HepG2 (cell line): Measurements from ENCODE around the gene RUNDC1. TPM values are rescaled to one million over a fixed set of nuclear protein-coding genes. Genes with fewer than 3 reads are reported as not detected.

Source experiments
- AGO1 ChIP-seq: fragments of 200-400 bp; formaldehyde crosslinking; IDR thresholded peaks from 2 replicates; pipeline ENCODE4 v1.6.1; 2017; ENCODE audit warnings: mild to moderate bottlenecking, low read depth, low read length, moderate library complexity; ENCODE audit not compliant: poor library complexity, severe bottlenecking
- ARNT2 ChIP-seq: sonication (generic); formaldehyde crosslinking; IDR thresholded peaks from 2 replicates; pipeline ENCODE4 v1.8.0; 2022; ENCODE audit warnings: mild to moderate bottlenecking, low read depth, missing genetic modification reagents, moderate library complexity
- CSRNP2 ChIP-seq: sonication (generic); formaldehyde crosslinking; conservative IDR thresholded peaks from 2 replicates; pipeline ENCODE4 v1.8.0; 2022; ENCODE audit warnings: low read depth, missing genetic modification reagents
- HNF1A ChIP-seq, 2 experiments: sonication (generic) in 1 of 2; formaldehyde crosslinking in 1 of 2; IDR thresholded peaks; 2 replicates each; pipeline versions ENCODE4 v1.4.0 to v1.6.1; 2016 to 2020; ENCODE audit warnings: borderline replicate concordance in 1 of 2, low read depth in 1 of 2, mild to moderate bottlenecking in 1 of 2, missing genetic modification reagents in 1 of 2
- MIXL1 ChIP-seq: IDR thresholded peaks from 2 replicates; pipeline ENCODE4 v1.6.1; 2016
- NCOA1 ChIP-seq: sonication (generic); formaldehyde crosslinking; IDR thresholded peaks from 2 replicates; pipeline ENCODE4 v1.9.0; 2021; ENCODE audit warnings: missing genetic modification reagents
- NFIB ChIP-seq: sonication (generic); formaldehyde crosslinking; IDR thresholded peaks from 2 replicates; pipeline ENCODE4 v1.9.0; 2021; ENCODE audit warnings: missing genetic modification reagents, mild to moderate bottlenecking, borderline replicate concordance
- PATZ1 ChIP-seq: sonication (generic); formaldehyde crosslinking; IDR thresholded peaks from 2 replicates; pipeline ENCODE4 v1.4.0; 2020; ENCODE audit warnings: missing genetic modification reagents
- POLR2G ChIP-seq: fragments of 200-400 bp; formaldehyde crosslinking; IDR thresholded peaks from 2 replicates; pipeline ENCODE4 v1.6.1; 2018; ENCODE audit warnings: mild to moderate bottlenecking, low read depth, low read length, moderate library complexity
- SP4 ChIP-seq: sonication (generic); formaldehyde crosslinking; IDR thresholded peaks from 2 replicates; pipeline ENCODE4 v1.8.1; 2023; ENCODE audit warnings: mild to moderate bottlenecking, missing genetic modification reagents
- SPEN ChIP-seq: sonication (generic); formaldehyde crosslinking; IDR thresholded peaks from 2 replicates; pipeline ENCODE4 v1.5.1; 2020; ENCODE audit warnings: low read depth, mild to moderate bottlenecking, missing genetic modification reagents
- TFDP1 ChIP-seq: IDR thresholded peaks from 2 replicates; pipeline ENCODE4 v1.6.1; 2016; ENCODE audit warnings: missing compliant biosample characterization, missing genetic modification reagents, borderline replicate concordance
- TSC22D2 ChIP-seq: sonication (generic); formaldehyde crosslinking; IDR thresholded peaks from 2 replicates; pipeline ENCODE4 v1.5.1; 2020; ENCODE audit warnings: missing genetic modification reagents, mild to moderate bottlenecking, borderline replicate concordance
- YEATS2 ChIP-seq: sonication (generic); formaldehyde crosslinking; IDR thresholded peaks from 2 replicates; pipeline ENCODE4 v1.4.0; 2020; ENCODE audit warnings: missing genetic modification reagents, borderline replicate concordance
- ZBTB20 ChIP-seq: sonication (generic); formaldehyde crosslinking; IDR thresholded peaks from 2 replicates; pipeline ENCODE4 v1.8.1; 2023; ENCODE audit warnings: missing genetic modification reagents, low read depth, mild to moderate bottlenecking, borderline replicate concordance
- ZNF335 ChIP-seq: sonication (generic); formaldehyde crosslinking; IDR thresholded peaks from 2 replicates; pipeline ENCODE4 v1.4.0; 2020; ENCODE audit warnings: missing genetic modification reagents
- ZNF768 ChIP-seq: sonication (generic); formaldehyde crosslinking; IDR thresholded peaks from 2 replicates; pipeline ENCODE4 v1.4.0; 2020; ENCODE audit warnings: missing genetic modification reagents
- polyA plus RNA-seq, 8 experiments: library from polyadenylated mRNA; depleted of rRNA in 3 of 8; stranded (reverse) in 7 of 8; unstranded in 1 of 8; fragments of >200 nt; fragmentation: Illumina TruSeq in 4 of 8; extraction: Trizol in 4 of 8; gene quantifications; 2 replicates each; pipeline versions ENCODE4 v1.2.1 to v1.2.3, GENCODE V29; 2011 to 2016; ENCODE audit warnings: low read depth in 4 of 8, missing spikeins in 1 of 8, mixed read lengths in 1 of 8; ENCODE audit not compliant: insufficient read depth in 1 of 8
- total RNA-seq, 5 experiments: library from RNA; depleted of rRNA; stranded (reverse); fragments of >200 nt; fragmentation: Illumina TruSeq; extraction: Trizol; gene quantifications; 2 replicates each; pipeline ENCODE4 v1.2.3, GENCODE V29; 2016; ENCODE audit warnings: low read depth in 1 of 5

Gene RUNDC1
- total and polyA plus RNA-seq, 2 of the 13 experiments (the other 11 are each of a cell fraction or from before 2014, with no cell fraction given): 10.3 to 11.4 TPM

- TF ChIP-seq ARNT2 (0 out of 2 replicates have a peak, but pooled peaks have one; percentile 25), POLR2G (0 out of 2 replicates have a peak, but pooled peaks have one; percentile 20), CSRNP2 (no peak), MIXL1 (CRISPR knock-in tag) (no peak), TFDP1 (0 out of 2 replicates have a peak, but pooled peaks have one; percentile 21), ZNF768 (CRISPR knock-in tag) (no peak), AGO1 (no peak), SP4 (peak; percentile 38; the same call in 1 of the 2 replicates), PATZ1 (peak; percentile 20; the same call in 1 of the 2 replicates), YEATS2 (CRISPR knock-in tag) (0 out of 2 replicates have a peak, but pooled peaks have one; percentile 10), NCOA1 (CRISPR knock-in tag) (no peak), HNF1A (IDR thresholded peaks at IDR 0.05; ENCODE audit: low read depth) (no peak), HNF1A (CRISPR knock-in tag; IDR thresholded peaks at IDR 0.05; ENCODE audit: borderline replicate concordance) (peak; percentile 25; the same call in 1 of the 2 replicates), ZNF335 (no peak), ZBTB20 (CRISPR knock-in tag) (no peak), TSC22D2 (CRISPR knock-in tag) (no peak), NFIB (no peak), SPEN (0 out of 2 replicates have a peak, but pooled peaks have one; percentile 9)
These were observed 34.5 kb downstream of the RUNDC1 start (continued) for GRCh38 chr17:43014649-43015542.
